ENCODE measurements around the gene NDUFS8.
"Not testable (repeated sequence)": the region's sequence is repeated elsewhere in the genome, so short reads cannot be mapped to it uniquely, and the experiment has no call there.

NDUFS8 gene

DNA sequence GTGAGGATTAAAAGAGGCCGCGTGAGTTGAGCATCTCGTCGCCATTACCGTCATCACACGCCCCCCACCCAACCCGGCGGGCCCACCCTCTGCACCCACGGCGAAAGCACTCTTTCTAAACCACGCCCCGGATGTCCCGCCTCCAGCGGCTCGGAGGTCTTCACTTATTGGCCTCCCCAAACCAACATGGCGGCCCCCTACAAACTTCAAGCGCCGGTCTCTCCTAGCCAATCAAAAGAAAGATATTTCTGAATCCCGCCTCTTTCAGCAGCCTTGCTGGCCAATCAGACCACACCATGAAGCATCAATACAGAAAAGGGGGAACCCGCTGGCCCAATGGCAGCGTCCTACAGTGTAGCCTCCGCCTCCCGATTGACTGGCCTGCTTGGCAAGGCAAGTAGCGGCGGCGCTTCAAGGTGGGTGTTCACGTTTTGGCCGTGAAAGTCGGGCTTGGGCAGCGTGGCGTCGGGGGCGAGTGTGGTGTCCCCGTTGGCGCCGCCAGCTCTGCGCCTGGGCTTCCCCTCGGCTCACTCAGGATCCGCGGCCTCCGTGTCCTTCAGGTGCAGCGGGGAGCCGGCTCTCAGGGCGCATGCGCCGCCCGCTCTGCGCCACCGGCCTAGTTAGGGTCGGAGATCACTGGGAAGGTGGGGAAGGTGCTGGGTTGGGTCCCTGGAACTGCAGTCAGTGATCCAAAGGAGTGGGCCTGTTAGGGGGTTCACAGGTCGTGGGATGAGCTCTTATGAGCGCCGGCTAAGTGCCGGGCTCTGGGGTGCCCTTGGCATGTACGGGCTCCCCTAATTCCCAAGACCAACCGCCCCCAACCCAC lies at the start of gene NDUFS8:
Gene NDUFS8, plus strand, starts transcription at position 364 of the 826 bp plus-strand sequence. CDS start 1,471 bp downstream, outside the sequence.
- in situ Hi-C loops (cut with HindIII; ENCODE audit: low sequenced_read_pairs), result no loop called here

DNA sequence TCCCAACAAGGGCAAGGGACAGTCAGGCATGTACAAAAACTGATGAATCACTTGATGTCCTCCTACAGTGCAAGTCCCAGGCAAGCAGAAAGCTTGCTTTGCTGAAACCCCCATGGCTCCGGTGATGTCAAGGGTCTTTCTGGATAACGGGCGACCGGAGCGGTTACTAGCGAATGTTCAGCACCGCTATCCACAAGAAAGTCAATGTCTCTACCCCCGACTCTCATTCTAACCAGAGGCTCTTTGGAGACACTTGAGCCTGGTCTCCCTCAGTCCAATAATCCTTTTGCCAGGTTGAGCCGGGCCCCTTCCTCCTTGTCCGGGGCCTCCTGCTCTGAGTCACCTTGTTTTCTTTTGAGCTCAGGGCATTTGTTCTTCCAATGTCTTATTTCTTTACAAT lies 49.3 kb upstream of the NDUFS8 start:
- in situ Hi-C loops (cut with HindIII; ENCODE audit: low sequenced_read_pairs), result not testable (repeated sequence)

DNA sequence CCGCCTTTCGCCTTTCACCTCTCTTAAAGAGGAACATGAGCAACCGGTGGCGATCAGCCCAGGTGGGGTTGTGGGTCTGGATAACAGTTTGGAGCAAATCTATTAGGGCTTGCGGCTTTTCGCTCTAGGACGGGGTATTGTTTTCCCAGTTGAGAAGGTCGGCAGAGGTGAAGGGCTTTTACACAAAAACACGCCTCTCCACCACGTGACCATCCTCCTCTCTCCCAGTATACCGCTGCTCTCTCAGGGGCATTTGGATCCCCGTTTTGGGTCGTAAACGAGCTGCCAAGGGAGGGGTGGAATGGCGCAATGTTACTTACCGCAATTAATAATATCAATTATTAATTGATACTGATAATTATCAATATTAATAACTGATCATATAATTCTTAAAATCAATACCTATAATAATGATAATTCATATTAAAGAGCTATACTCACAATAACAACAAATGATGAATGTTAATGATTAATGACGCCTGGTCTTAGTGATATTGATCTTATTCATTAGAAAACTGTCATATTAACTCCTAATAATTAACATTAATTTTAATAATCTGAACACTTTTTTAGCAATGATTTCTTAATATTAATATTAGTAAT lies 48.1 kb upstream of the NDUFS8 start:
- in situ Hi-C loops (cut with HindIII; ENCODE audit: low sequenced_read_pairs), result not testable (repeated sequence)

DNA sequence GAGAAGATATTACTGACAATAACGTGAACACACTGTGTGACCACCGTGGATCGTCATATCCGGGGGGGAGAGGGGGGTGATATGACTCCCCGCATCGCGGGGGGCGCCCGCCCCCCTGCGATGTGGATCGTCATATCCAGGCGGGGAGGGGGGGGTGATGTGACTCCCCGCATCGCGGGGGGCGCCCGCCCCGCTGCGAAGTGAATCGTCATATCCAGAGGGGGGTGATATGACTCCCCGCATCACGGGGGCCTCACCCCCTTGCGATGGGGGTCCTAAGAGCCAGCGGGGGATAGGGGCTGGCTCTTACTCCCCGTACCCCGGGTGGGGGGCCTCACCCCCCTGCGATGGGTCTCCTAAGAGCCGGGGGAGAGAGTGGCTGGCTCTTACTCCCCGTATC lies 46.5 kb upstream of the NDUFS8 start:
- in situ Hi-C loops (cut with HindIII; ENCODE audit: low sequenced_read_pairs), result no loop called here

DNA sequence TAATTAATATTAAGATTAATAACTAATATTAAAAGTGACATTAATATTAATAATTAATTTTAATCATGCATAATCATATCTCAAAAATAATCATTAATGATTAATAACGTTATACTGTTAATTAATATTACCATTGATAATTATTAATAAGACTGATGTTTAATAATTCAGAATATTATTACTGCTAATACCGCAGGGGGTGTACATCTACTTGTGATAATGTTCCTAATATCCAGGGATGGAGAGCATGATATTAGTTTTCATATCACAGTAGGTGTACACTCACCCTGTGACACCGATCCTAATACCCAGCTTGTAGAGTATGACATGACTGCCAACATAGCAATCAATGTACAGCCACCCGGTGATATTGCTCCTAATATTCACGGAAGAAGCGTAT lies 45.2 kb upstream of the NDUFS8 start:
- in situ Hi-C loops (cut with HindIII; ENCODE audit: low sequenced_read_pairs), result not testable (repeated sequence)

DNA sequence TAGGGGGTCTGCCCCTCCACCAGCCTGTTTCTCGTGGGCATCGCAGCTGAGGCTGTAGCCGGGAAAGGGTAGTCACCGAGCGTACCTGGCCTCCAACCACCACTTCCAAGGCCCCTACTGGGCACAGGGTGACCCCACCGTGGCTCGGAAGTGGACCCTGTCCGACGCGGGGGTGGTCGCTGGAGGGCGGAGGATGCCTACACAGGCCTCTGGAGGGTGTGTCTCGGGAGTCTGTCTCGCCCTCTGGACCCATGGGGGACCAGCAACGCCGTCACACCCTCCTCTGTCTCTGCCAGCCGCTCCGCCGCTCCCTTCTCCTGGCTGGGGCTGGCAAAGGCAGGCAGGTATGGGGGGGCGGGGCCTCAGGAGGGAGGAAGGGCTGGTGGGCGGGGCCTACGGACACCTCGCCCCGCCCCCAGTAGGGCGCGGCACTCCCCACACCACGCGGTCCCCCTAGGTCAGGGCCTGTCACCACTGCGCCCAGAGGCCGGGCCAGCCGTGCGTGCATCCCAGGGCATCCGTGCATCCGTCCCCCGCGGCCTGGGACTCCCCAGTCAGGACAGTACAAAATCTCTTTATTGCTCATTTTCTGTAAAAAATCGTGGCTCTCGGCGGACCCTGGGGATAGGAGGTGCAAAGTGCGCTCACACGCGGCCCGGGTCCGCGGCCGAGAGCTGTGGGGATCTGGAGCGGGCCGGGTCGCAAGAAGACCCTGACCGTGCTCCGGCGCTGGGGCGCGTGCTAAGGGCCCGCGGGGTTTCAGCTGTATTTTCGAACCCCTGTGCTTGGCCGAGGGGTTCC lies 39.7 kb upstream of the NDUFS8 start:
- in situ Hi-C loops (cut with HindIII; ENCODE audit: low sequenced_read_pairs), result not testable (repeated sequence)

DNA sequence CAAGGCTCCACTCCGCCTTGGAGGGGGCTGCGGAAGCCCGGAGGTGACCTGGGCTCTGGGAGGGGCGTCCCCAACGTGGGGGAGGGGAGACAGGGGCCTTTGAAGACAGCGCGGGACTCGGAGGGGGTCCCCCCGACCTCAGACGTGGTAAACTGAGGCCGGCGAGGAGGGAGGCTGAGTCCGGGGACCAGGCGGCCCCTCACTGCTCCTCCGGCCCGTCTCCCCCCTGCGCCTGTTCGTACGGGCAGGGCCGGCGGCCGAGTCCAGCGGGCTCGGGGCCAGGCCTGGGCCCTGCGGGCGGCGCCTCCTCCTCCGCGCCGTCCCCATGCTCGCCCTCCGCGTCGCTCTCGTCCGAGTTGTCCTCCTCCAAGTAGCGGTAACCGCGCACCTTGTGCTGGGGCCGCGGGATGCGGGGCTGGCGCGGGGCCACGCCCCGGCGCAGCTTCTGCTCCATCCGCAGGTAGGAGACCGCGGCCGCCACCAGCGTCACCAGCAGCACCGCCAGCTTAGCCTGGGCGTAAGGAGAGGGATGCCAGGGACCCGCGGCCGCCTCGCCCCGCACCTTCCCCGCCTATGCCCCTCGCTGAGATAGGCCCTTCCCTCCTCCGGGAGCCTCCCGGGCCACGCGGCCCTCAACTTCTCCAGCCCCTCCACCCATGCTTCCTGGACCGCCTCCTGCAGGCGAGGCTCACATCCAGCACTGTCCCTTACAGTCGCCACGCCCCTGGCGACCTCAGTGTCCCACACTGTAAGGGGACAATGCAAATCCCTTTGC lies 38.9 kb upstream of the NDUFS8 start:
- in situ Hi-C loops (cut with HindIII; ENCODE audit: low sequenced_read_pairs), result not testable (repeated sequence)

DNA sequence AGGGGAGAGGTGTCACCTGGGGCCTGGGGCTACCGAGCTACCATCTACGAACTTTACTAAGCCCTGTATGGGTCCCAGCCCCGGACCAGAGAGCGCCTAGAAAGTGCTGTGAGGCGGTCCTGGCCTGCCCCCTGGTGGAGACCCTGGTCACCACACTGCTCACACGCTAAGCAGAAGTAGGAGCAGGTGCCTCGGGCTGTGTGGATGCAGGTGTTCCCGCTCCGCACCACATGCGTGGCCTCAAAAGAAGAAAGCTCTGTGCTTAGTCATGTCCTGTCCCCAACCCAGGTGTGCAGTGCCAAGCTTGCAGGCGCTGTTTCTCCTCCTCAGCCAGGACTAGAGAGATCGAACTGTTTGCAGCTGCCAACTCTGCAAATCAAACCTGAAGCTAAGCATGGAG lies 36.7 kb upstream of the NDUFS8 start:
- in situ Hi-C loops (cut with HindIII; ENCODE audit: low sequenced_read_pairs), result not testable (repeated sequence)

DNA sequence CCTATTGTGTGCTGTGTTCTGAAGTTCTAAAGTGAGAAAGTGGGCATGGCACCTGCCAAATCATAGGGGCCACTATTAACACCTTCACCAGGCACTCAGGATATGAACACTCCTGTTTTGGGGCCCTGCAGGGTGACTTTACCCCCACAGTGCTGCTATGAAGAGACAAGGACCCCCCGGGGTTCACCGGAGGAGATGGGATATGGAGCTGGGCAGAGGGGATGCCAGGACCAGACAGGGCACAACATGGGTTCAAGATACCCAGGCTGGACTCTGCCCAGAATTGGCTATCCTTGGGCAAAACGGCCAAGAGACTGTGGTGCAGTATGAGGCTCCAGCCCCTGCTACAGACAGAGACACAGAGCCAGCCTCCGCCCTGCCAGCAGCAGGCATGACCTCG lies 36.1 kb upstream of the NDUFS8 start:
- in situ Hi-C loops (cut with HindIII; ENCODE audit: low sequenced_read_pairs), result not testable (repeated sequence)

DNA sequence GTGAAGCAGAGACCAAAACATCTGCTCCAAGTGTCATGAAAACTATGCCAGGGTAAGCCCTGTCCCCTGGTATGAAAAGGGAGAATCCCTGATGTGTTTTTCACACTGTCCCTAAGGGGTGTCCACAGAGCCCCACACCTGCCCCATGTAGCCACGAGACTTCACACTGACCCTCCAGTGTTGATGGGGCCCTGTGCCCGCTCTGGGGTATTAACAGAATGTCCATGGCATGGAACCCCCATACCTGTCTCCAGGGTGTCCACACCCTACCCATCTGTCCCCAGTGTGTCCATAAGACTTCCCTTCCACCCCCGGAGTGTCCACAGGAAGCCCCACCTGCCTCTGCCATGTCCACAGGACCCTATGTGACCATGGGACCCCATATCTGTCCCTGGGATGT lies 35.4 kb upstream of the NDUFS8 start:
- in situ Hi-C loops (cut with HindIII; ENCODE audit: low sequenced_read_pairs), result not testable (repeated sequence)

DNA sequence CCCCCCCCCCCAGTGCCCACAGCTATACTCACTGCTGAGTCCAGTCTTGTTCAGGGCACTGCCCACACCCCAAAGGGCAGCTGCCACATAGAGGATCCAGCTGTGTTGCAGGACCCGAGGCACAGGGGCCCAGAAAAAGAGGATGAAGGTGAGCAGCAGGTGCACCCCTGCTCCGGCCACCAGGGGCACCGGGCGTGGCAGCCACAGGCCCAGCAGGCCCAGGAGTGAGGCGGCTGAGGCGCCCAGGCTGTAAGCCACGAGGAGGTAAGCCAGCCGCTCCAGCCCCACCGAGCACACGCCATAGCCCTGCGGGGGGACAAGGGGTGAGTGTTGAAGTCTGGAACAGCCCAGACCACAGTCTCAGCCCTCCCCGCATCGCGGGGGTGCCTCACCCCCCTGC lies 34.9 kb upstream of the NDUFS8 start:
- in situ Hi-C loops (cut with HindIII; ENCODE audit: low sequenced_read_pairs), result not testable (repeated sequence)

DNA sequence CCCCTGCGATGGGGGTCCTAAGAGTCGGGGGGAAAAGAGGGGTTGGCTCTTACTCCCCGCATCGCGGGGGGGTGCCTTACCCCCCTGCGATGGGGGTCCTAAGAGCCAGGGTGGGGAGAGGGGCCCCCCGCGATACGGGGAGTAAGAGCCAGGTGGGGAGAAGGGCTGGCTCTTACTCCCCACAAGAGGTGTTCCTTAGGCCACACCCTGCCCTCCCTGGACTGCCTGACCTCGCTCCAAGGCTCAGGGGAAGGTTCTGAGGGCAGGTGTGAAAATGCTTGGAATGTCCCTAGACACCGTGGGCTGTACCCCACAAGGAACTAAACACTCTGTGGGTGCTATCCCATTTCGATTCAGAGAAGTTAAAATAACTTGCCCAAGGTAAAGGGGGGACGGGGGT lies 34.4 kb upstream of the NDUFS8 start:
- in situ Hi-C loops (cut with HindIII; ENCODE audit: low sequenced_read_pairs), result no loop called here

DNA sequence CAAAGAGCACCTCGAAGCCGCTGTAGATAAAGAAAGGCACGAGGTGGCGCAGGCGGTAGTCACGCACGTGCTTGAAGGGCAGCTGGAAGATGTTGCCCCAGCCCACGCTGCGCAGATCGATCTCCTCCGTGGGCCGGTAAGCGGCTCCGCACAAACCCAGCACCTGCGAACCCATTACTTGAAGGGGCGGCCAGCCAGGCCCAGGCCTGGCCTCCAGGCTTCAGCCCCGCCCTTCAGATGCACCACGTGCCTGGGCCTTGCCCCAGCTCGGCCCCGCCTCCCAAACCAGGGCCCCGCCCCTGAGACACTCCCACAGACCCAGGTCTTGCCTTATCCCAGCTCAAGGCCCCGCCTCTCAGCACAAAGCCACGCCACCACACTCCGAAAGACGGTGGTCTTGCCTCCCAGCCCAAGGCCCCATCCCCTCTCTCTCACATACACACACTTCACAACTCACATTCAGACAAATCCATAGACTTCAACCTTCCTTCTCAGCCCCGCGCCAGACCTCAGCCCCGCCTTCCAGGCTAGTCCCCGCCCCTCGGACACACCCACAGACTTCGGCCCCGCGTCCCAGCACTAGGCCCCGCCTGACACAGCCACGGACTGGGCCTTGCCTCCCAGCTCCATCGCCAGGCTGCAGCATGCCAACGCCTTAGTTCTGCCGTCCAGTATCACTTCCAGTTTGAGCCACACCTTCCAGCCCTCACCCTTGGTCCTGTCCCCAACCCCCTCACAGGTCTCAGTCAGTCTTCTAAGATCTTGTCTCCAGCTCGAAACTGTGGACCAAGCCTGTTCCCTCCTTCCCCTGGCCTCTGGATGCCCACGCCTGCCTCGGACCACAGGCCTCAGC lies 33.6 kb upstream of the NDUFS8 start:
- in situ Hi-C loops (cut with HindIII; ENCODE audit: low sequenced_read_pairs), result no loop called here

DNA sequence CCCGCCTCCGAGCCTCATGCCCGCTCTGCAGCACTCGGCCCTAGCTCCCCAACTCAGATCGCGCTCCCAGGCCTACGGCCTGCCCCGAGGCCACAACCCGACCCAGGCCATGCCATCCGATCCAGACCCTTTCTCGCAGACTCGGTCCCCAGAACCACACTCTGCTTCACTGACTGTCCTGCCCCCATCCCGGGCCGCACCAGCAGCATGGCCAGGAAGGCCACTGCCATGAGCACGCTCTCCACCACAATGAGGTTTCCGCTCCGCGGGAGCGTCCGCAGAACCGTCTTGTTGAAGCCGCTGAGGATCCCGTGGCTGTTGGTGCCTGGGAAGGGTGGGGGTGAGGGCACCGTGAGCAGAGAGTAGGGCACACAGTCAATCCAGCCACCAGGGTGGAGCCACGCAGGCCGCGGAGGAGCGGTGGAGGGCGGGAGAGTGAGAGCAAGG lies 33.0 kb upstream of the NDUFS8 start:
- in situ Hi-C loops (cut with HindIII; ENCODE audit: low sequenced_read_pairs), result no loop called here

DNA sequence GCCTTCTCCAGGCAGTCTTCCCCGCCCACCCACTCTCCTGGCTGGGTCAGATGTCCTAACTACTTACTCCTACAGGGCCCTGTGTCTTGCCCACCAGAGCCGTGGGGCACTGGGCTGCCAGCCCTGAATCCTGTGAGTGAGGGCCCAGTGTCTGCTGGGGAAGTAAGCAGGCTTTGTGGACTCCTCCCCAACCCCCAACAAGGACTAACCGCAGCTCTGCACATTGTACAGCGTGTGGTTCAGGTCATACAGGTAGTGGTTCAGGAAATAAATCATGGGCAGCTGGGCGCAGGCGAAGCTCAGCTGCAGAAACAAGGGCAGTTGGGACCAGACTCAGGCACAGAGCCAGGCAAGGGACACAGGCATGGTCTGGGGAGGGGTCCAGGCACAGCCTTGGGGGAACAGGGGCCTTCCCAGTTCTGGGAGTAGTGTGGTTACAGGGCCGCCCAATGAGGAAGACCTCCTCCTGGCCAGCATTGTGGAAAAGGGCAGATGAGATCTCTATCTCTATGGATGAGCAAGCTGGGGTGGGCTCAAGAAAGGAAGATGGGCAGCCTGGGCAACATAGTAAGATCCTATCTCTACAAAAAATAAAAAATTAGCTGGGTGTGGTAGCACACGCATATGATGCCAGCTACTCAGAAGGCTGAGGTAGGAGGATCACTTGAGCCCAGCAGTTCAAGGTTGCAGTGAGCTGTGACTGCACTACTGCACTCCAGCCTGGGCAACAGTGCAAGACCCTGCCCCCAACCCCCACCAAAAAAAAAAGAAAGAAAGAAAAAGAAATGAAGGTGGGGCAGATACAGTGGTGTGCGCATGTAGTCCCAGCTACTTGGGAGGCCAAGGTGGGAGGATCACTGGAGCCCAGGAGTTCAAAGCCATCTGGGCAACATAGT lies 32.1 kb upstream of the NDUFS8 start:
- in situ Hi-C loops (cut with HindIII; ENCODE audit: low sequenced_read_pairs), result no loop called here

DNA sequence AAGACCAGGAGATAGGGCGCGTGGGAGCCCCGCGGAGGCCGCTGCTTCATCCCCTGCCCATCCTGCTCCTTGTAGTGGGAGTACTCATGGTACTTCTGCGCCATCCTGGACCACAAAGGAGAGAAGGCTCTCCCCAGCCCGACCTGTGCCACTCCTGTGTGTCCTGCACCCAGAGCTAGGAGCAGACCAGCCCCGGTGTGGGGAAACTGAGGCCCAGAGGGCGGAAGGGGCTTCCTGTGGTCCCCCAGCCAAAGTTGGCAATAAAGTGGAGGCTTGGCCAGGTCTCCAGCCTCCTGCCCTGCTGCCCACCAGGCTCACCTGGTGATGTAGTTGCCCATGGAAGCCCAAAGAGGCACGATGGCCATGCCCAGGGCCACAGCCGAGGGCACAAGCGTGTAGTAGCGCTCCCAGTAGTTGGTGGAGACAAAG lies 31.3 kb upstream of the NDUFS8 start:
- in situ Hi-C loops (cut with HindIII; ENCODE audit: low sequenced_read_pairs), result no loop called here

DNA sequence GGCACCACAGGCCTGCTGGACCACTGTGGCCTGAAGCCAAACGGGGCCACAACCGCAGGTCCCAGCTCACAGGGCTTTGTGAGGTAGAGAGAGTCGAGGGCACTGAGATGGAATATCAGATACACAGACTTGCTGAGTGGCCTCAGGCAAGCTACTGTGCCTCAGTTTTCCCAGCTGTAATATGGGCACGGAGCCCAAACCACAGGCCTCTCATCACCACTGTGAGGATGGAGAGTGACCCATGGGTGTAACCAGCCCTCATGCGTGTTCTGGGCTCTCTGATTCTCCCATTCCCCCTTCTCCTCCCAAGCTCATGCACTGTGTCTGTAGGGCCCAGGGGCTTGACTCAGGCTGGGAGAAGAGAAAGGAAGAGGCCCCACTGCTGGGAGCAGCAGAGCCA lies 30.8 kb upstream of the NDUFS8 start:
- in situ Hi-C loops (cut with HindIII; ENCODE audit: low sequenced_read_pairs), result no loop called here

DNA sequence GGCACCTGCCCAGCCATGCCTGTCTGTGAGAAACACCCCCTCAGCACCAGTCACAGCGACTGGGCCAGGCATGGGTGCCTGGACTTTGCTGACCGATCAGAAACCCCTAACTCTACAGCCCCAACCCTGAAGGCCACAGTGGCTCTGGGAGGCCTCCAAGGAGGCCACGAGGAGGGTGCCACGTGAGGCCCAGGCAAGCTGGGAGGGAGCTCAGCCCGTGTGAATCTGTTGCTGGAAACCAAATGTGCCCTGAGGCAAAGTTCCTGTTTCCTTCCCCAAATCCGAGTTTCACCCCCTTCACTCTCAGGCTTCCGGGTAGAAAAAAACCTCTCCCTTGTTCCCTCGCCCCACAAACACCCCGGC lies 27.9 kb upstream of the NDUFS8 start:
- in situ Hi-C loops (cut with HindIII; ENCODE audit: low sequenced_read_pairs), result no loop called here

Data from DLD1 (cell line).